BLaER1 (cell line): Measurements from ENCODE around the gene TJP1.
"Not testable (repeated sequence)": the region's sequence is repeated elsewhere in the genome, so short reads cannot be mapped to it uniquely, and the experiment has no call there.

ENCODE experiments used
- H3K27ac ChIP-seq: shearing (Covaris generic); formaldehyde crosslinking; 2 replicates; pipeline ENCODE4 v1.8.1; 2022
- H3K27me3 ChIP-seq: shearing (Covaris generic); formaldehyde crosslinking; 2 replicates; pipeline ENCODE4 v1.8.1; 2022
- H3K36me3 ChIP-seq: shearing (Covaris generic); formaldehyde crosslinking; 2 replicates; pipeline ENCODE4 v1.8.1; 2022
- H3K4me1 ChIP-seq: shearing (Covaris generic); formaldehyde crosslinking; 2 replicates; pipeline ENCODE4 v1.8.1; 2022
- H3K4me2 ChIP-seq: shearing (Covaris generic); formaldehyde crosslinking; 2 replicates; pipeline ENCODE4 v1.8.1; 2022
- H3K4me3 ChIP-seq: shearing (Covaris generic); formaldehyde crosslinking; 2 replicates; pipeline ENCODE4 v1.8.1; 2022
- H3K9ac ChIP-seq: shearing (Covaris generic); formaldehyde crosslinking; 2 replicates; pipeline ENCODE4 v1.8.1; 2022
- H3K9me3 ChIP-seq: shearing (Covaris generic); formaldehyde crosslinking; 2 replicates; pipeline ENCODE4 v1.8.1; 2022
- H4K20me1 ChIP-seq: shearing (Covaris generic); formaldehyde crosslinking; 2 replicates; pipeline ENCODE4 v1.8.1; 2022
- Cebpa-rat ChIP-seq: shearing (Covaris generic); IDR thresholded peaks from 2 replicates; pipeline ENCODE4 v1.8.1; 2022

Gene TJP1

DNA sequence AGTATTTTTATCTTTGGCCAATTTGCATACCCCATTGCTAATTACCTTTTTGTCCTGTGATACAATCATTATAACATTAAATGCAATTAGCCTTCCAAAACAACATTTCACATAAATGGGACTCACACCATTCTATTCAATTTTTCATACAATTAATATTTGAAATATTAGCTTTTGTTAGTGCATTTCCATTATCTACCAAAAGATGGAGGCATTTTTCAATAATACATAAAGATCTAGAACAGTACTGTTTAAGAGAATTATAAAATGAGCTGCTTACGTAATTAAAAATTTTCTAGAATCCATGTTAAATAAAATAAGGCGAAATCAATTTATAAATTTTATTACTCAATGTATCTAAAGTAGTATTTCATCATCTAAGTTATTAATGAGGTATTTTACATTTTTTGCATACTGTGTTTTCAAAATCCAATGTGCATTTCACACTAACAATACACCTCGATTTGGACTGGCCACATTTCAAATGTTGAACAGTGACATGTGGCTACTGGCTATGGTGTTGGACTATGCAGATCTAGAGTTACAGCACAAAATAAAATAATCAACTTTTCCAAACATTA, 74.3 kb downstream of the TJP1 start:
- Histone ChIP-seq H3K36me3 (no peaks in the 10 kb centered on the region), H3K27me3 (no peaks in the 10 kb centered on the region), H3K4me2 (no peak overlapping the region), H3K9me3 (no peaks in the 10 kb centered on the region), H3K9ac (no peak overlapping the region), H3K4me3 (no peak overlapping the region), H3K27ac (no peak overlapping the region), H3K4me1 (peaks cover 8% of the 10 kb centered on the region; the same call in 1 of the 2 replicates), H4K20me1 (no peaks in the 10 kb centered on the region)
- TF ChIP-seq Cebpa-rat, result no peak

DNA sequence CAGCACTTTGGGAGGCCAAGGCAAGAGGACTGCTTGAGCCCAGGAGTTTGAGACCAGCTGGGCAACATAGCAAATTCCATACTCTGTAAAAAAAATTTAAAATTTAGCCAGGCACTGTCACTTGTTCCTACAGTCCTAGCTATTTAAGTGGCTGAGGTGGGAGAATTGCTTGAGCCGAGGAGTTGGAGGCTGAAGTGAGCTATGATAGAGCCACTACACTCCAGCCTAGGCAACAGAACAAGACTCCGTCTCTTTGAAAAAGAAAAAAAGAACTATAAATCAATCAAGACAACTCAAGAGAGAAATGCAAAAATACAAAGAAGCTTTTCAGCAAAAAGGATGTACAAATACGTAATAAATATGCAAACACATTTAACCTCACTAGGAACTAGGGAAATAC, 78.8 kb downstream of the TJP1 start:
- no peaks in the 10 kb centered on the region for H3K4me1 ChIP-seq
- no peaks in the 10 kb centered on the region for H4K20me1 ChIP-seq
- H3K9ac ChIP-seq, result no peak overlapping the region
- H3K9me3 ChIP-seq, result no peaks in the 10 kb centered on the region
- H3K4me2 ChIP-seq, result no peak overlapping the region
- no peaks in the 10 kb centered on the region for H3K36me3 ChIP-seq
- no peaks in the 10 kb centered on the region for H3K27me3 ChIP-seq
- no peak for TF ChIP-seq Cebpa-rat
- no peak overlapping the region for H3K27ac ChIP-seq
- H3K4me3 ChIP-seq, result no peak overlapping the region

DNA sequence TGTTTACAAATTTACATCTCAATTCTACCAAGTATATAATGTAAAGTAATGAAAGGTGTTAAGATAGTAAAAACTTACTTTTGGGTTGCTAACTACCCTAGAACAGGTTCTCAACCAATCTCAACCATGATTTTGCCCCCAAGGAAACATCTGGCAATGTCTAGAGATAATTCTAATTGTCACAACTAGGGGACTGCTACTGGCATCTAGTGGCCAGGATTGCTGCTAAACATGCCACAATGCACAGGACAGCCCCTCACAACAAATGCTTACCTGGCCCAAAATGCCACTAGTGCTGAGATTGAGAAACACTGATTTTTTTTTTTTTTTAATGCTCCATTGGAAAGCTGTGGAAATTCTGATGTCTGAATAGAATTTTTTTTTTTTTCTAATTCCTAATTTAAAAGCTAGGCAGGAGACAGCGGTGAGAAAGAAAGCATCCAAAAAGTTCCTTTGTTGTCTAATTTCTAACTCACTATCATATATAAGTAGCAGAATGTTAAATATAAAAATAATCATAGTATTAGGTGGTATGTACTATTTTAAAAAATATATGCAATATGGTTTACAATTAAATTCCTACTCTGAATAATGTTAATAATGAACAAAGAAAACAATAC, 81.5 kb downstream of the TJP1 start:
- Histone ChIP-seq H3K9ac (no peak overlapping the region), H3K9me3 (no peaks in the 10 kb centered on the region), H3K27ac (no peak overlapping the region), H3K4me3 (no peak overlapping the region), H4K20me1 (no peaks in the 10 kb centered on the region), H3K27me3 (no peaks in the 10 kb centered on the region), H3K4me2 (no peak overlapping the region), H3K4me1 (no peaks in the 10 kb centered on the region), H3K36me3 (no peaks in the 10 kb centered on the region)
- TF ChIP-seq Cebpa-rat, result no peak

- H3K9me3 ChIP-seq, result no peaks in the 10 kb centered on the region
- H3K4me2 ChIP-seq, result no peak overlapping the region
- no peak for TF ChIP-seq Cebpa-rat
- no peak overlapping the region for H3K4me3 ChIP-seq
- no peaks in the 10 kb centered on the region for H4K20me1 ChIP-seq
- no peaks in the 10 kb centered on the region for H3K4me1 ChIP-seq
- no peak overlapping the region for H3K9ac ChIP-seq
- no peaks in the 10 kb centered on the region for H3K27me3 ChIP-seq
- H3K27ac ChIP-seq, result no peak overlapping the region
- H3K36me3 ChIP-seq, result no peaks in the 10 kb centered on the region
Observed at GRCh38 chr15:29736744-29737020, 85.6 kb downstream of the TJP1 start.

GRCh38 chr15:29736012-29736743, 86.1 kb downstream of the TJP1 start:
- no peaks in the 10 kb centered on the region for H3K36me3 ChIP-seq
- no peak overlapping the region for H3K9ac ChIP-seq

DNA sequence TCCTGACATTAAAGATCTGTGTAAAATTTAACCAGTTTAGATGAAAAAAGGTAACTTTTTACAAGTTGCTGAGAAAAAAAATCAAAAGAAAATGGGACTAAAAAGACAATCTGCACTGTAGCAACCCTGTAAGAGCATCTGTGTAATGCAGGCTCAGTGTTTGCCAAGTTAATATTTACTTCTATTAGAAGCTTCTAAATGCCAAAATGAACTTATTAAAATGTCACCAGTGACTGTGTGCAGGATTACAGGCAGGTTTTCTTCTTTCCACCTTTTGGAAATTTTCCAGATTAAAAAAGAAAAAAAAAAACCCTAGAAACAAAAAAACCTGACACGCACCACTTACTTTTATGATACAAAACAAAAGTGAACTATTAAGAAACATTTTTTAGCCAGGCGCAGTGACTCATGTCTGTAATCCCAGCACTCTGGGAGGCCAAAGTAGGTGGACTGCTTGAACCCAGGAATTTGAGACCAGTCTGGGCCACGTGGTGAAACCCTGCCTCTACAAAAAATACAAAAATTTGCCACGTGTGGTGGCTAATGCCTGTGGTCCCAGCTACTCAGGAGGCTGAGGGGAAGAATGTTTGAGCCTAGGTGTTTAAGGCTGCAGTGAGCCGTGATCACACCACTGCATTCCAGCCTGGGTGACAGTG, 87.2 kb downstream of the TJP1 start:
- Histone ChIP-seq H3K27me3 (no peaks in the 10 kb centered on the region), H3K4me3 (no peak overlapping the region), H3K36me3 (no peaks in the 10 kb centered on the region), H3K9me3 (no peaks in the 10 kb centered on the region), H3K4me1 (no peaks in the 10 kb centered on the region), H4K20me1 (no peaks in the 10 kb centered on the region), H3K27ac (no peak overlapping the region), H3K9ac (no peak overlapping the region), H3K4me2 (no peak overlapping the region)
- no peak for TF ChIP-seq Cebpa-rat

More at GRCh38 chr15:29736012-29736743, 86.1 kb downstream of the TJP1 start:
- H3K4me2 ChIP-seq, result no peak overlapping the region
- H3K9me3 ChIP-seq, result no peaks in the 10 kb centered on the region
- no peak overlapping the region for H3K27ac ChIP-seq
- H3K4me3 ChIP-seq, result no peak overlapping the region
- H3K4me1 ChIP-seq, result no peaks in the 10 kb centered on the region
- H3K27me3 ChIP-seq, result no peaks in the 10 kb centered on the region
- TF ChIP-seq Cebpa-rat, result no peak
- H4K20me1 ChIP-seq, result no peaks in the 10 kb centered on the region

DNA sequence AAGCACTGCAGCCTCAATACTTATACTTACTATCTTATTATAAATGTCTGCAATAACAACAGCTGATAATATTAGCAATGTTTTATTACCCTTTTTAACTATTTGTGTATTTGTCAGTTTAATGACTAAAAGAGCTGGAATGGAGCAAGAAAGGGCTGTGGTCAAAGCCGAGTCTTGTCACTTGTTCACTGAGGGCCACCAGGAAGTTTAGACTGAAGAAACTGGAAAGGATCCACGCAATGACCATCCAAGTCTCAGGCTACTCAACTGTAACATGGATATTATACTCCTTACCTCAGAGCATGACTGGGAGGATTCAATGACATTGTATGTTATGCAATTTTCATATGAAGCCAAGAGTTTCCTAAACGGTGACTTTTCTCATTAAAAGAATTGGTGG, 90.4 kb downstream of the TJP1 start:
- no peaks in the 10 kb centered on the region for H4K20me1 ChIP-seq
- no peaks in the 10 kb centered on the region for H3K4me1 ChIP-seq
- no peak overlapping the region for H3K27ac ChIP-seq
- H3K9me3 ChIP-seq, result no peaks in the 10 kb centered on the region
- TF ChIP-seq Cebpa-rat, result no peak
- H3K36me3 ChIP-seq, result no peaks in the 10 kb centered on the region
- H3K9ac ChIP-seq, result no peak overlapping the region
- no peaks in the 10 kb centered on the region for H3K27me3 ChIP-seq
- no peak overlapping the region for H3K4me2 ChIP-seq
- no peak overlapping the region for H3K4me3 ChIP-seq

GRCh38 chr15:29730471-29730870, 91.8 kb downstream of the TJP1 start:
- H3K9me3 ChIP-seq, H3K9ac ChIP-seq, H3K27me3 ChIP-seq, H3K4me3 ChIP-seq, H3K27ac ChIP-seq, H3K4me2 ChIP-seq, H3K36me3 ChIP-seq, H3K4me1 ChIP-seq, H4K20me1 ChIP-seq: not testable (repeated sequence)

DNA sequence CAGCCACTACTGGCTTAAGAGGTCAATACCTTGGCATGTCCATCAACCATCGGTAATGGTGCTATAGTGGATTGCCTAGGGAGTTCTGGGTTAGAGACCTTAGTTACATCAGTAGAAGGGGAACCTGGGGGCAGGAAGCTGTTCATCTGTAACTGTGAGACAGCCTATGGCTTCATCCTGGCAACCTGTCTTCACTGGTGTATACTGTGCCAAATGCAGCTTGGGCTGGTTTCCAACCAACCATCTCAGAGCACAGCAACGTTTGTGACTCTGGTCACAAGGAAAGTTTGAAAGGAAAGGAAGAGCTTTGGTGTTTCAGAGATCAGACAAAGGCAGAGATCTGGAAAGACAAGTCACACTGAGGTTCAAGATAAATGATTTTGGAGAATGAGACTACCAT, 93.8 kb downstream of the TJP1 start:
- H3K4me3 ChIP-seq, result no peak overlapping the region
- no peaks in the 10 kb centered on the region for H4K20me1 ChIP-seq
- no peaks in the 10 kb centered on the region for H3K27me3 ChIP-seq
- no peak overlapping the region for H3K9ac ChIP-seq
- H3K9me3 ChIP-seq, result peaks cover 7% of the 10 kb centered on the region
- H3K27ac ChIP-seq, result no peak overlapping the region
- no peaks in the 10 kb centered on the region for H3K36me3 ChIP-seq
- no peak for TF ChIP-seq Cebpa-rat
- no peak overlapping the region for H3K4me2 ChIP-seq
- H3K4me1 ChIP-seq, result no peaks in the 10 kb centered on the region

DNA sequence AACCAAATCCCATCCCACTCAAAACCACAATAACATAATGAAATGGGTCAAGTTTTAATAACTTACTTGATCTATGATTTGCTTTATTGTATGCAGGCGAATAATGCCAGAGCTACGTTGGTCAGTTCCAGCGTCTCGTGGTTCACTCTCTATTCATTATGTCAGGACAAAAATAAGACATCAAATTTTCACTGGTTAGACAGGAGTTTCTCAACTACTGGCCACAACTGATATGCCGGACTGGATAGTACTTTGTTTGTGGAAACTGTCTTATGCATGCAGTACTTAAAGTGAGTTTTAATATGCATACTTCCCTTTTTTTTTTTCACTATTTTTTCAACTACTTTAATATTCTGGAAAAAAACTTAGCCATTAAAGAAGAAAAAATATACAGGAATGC, 94.4 kb downstream of the TJP1 start:
- H3K36me3 ChIP-seq, result no peaks in the 10 kb centered on the region
- no peaks in the 10 kb centered on the region for H3K27me3 ChIP-seq
- peaks cover 13% of the 10 kb centered on the region for H3K9me3 ChIP-seq
- no peak overlapping the region for H3K4me3 ChIP-seq
- no peaks in the 10 kb centered on the region for H4K20me1 ChIP-seq
- no peaks in the 10 kb centered on the region for H3K4me1 ChIP-seq
- no peak overlapping the region for H3K27ac ChIP-seq
- no peak overlapping the region for H3K4me2 ChIP-seq
- H3K9ac ChIP-seq, result no peak overlapping the region
- no peak for TF ChIP-seq Cebpa-rat
